NCI-H1105 (cell line): ENCODE measurements around the gene NTRK2.

Experiments used
- DNase-seq: peaks from one replicate; lab custom pipeline; 2025; lab: John Stamatoyannopoulos, UW

NTRK2 gene

DNA sequence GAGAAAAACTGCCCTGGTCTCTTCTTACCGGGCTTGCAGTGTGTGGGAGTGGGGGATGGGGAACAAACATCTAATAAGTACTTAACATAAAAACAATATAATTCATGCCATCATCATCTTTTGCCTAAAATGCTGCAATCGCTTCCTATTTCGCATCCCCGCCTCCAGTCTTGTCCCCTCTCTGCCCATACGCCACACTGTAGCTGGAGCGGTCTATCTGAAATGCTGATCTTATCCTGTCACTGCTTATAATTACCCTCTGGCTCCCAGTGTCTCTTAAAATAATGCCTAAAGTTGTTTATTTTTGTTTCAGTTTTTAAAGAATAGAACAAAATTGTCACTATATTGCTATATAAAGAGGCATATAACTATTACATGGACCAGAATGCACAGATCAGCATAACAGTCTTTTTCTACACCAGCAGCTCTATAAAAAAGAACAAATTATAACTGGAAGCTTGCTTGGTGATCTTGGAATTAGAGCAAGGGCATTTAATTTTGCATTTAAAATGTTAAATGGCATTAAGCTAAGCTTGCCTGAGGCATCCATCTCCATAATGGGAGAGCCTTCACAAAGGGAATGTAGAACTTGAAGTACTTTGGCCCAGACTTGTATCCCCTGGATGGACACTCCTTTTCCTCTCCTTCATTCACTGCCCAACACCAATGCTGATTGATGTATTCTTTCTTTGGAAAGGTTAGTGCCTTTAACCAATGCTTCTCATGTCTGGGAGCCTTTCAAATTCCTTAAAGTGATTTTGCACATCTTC is 12.2 kb downstream of the NTRK2 start:
- no peak for DNase-seq

DNA sequence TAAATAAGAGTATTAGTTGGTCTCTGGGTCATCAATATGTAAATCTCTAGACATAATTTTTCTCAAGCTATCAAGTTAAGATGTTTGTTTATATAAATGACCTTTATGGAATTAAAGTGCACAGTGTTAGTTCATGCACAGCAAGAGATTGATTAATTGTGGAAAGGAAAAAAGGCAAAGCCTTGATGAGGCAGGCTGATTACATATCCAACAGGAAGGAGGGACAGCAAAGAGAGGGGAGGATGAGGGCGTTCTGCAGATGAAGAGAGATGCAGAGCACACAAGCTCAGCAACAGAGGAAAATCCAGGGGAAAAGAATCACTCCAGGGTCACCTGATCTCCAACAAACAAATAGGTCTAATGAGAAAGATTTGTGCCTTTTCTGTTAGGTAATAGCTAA is 16.5 kb downstream of the NTRK2 start:
- DNase-seq, result no peak

DNA sequence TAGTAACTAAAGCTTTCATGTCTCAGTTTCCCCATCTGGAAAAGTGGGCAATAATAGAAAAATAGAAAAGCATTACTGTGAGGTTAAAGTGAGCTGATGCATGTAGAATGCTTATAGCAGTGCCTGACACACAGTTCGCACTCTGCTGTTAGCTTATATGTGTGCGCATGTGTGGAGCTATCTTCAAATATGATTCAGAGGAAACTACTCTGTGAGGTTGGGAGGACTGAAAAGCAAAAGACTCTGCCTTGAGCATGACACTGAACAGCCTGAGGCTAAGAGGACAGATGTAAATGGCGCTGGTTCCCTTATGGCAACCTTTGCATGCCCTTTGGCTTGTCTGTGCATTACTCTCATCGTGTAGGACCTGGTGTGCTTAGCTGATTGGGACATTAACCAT is 19.4 kb downstream of the NTRK2 start:
- DNase-seq, result no peak

DNA sequence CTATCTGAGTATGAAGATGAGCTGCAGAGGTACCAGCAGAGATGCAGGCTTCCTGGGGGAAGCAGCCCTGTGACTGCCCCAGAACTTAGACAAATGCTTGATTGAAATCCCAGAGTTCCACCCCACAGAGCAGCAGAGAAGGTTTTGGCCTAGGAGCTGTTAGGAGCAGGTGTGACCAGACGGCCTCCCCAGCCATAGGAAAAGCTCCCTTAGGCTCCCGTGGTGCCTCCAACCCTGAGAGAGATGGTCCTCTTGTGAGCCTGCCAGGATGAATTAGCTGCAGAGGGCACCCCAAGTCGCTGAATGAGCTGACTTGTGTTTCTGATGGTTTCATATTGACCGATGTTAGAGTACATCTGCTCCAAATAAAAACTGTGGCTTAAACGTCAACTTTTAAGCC is 22.1 kb downstream of the NTRK2 start:
- DNase-seq, result no peak

DNA sequence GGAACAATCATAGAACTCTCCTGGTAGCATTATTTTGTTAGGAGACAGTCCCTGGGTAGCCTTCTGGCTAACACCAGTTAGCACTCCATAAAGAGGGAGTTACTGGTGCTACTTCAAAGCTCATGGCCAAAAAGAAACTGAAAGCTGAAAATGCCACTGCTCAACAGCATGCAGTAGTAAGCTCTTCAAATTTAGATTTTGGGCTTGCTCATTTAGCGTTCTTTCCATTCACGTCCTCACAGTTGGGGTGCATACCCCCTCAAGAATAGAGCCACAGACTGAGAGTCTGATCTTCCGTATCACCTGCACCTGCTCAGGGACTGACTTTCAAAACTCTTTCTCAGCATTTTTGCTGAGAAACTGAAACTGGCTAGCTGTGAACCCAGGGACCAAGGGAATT is 24.7 kb downstream of the NTRK2 start:
- no peak for DNase-seq

DNA sequence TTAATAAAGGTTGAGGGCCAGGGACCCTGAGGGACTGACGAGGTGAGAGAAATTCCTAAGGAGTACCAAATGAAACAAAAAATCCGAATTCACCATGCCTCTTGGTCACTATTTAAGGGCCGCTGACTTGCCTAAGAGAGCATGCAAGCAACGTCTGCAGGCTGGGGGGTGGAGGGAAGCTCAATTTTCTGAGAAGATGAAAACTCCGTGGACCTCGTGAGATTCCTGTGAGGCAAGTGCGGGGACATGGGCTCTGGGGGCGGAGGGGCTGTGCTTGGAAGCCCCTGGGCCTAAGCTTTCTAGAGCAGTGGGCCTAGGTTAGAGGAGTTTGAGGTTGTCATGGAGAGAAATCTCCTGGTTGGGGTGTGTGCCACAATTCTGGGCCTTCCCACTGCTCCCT is 27.5 kb downstream of the NTRK2 start:
- DNase-seq, result no peak

DNA sequence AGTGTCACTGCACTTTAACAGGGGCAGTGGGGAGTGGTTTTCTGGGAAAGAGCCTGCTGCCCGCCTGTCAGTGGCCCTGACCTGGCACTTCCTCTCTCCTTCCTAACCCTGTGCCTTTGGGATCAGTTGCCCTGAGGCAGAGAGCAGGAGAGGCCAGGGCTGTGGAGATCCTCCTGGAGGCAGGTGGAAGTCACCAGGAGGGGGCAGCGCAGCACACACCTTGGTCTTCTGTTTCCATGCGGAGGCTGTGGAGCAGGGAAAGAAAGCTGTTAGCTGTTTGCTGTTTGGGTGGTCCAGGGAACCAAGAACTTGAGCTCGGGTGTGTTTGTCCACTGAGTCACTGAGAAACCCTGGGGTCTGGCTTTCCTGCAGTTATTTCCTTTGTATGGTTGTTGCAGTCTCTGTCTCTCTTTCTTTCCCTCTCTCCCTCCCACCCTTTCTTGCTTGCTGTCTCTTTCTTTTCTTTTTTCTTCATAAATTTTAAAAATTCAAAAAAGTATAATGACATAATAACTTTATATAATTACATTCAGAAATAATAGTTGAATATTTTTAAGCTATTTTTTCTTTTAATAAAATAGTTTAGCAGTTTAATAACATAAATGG is 28.1 kb downstream of the NTRK2 start:
- DNase-seq, result peak; percentile 50

DNA sequence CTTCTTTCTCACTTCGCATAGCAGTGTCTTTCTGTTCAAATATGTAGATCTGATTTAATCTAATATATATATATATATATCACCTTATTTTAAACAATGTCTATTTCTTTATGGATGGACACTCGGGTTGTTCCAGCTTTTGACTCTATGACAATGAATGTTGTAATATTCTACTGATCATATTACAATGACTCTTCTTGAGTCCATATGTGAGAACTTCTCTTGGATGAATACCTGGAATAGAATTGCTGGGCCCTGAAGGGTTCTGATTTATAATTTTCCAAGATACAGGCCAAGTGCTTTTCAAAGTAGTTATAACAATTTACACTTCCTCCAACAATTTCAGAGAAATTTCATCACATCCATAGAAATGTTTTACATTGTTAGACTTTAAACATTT is 28.8 kb downstream of the NTRK2 start:
- no peak for DNase-seq

DNA sequence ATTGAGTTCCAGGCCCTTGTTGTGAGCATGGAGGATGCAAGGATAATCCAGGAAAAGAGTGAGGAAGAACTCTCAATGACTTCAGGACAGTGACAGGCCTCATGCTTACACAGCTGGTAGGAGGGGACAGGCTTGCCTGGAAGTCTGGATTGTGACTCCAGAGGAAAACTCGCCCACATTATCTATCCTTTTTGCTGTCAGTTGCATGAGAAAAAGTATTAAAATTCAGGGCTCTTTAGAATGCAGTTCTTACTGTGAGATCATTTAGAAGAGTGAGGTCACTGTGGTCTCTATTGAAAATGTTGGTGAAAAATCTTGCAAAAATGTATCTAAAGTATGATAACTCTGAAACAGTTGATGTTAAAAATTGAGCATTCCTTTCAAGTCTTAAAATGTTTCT is 30.5 kb downstream of the NTRK2 start:
- DNase-seq, result no peak

DNA sequence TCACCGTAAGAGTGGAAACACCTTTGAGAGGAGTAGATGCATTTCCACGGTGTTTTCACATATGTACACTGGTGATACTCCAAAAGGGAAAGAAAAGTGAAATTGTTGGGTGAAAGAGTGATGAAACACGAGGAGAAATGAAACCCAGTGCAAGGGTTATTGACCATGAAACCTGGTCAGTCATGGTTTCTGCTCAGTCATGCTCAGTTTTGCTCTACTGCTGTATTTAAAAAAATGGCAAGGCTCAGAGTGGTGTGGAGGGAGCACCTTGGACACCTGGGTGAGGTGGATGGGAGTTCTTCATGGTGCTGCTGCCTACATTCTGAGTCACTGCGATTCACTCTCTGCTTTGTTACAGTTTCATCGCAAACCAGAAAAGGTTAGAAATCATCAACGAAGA is 32.3 kb downstream of the NTRK2 start:
- no peak for DNase-seq

DNA sequence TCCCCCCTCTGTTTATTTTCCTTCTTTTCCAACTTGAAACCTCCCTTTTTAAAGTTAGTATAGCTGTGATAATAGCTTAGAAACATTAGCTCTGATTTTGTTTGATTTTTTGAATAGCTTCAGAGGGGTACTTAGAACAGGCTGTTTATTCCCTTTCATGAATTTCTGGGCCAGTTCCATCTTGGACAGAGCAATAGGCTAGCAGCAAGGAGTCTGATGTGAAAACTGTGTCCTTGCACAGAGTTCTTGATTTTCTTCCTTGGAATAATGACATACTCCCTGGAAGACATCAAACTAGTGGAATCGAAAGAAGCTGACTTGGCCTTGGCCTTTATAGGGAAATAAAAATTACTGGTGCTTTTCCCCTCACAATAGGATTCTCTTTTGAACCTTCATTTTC is 32.9 kb downstream of the NTRK2 start:
- DNase-seq, result no peak

DNA sequence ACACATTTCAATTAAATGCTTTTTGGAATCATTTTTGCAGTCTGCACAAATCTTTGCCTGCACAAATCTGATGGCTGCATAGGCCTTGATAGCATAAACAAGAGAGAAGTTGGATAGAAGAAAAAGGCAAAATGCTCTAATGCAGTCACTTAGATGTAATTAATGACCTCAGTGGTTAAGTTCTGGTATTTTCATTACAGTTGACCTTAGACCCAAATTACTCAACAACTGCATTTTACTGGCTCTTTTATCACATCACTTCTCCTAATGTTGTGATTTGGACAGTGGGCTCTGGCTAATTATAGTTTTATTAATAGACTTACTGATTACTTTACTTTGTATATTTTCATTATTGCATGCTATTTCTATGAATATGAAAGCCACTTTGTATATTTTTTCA is 34.3 kb downstream of the NTRK2 start:
- DNase-seq, result no peak

DNA sequence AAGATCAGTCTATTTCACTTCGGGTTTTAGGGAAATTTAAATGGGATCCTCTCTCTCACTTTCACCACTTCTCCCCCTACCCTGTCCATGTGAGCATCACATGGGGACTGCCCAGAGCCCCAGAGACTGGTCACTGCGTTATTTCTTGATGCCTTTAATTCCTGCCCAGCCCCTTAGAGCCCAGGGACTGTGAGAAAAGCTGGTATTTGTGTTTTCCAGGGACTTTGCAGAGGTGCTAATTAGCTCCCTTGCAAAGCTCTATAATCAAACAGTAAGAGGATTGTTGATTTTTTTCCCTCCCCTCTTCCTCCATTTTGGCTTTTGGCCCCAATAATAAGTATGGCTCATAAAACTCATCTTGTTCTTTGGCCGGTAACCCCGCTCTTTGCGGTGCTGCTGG is 35.6 kb downstream of the NTRK2 start:
- no peak for DNase-seq

DNA sequence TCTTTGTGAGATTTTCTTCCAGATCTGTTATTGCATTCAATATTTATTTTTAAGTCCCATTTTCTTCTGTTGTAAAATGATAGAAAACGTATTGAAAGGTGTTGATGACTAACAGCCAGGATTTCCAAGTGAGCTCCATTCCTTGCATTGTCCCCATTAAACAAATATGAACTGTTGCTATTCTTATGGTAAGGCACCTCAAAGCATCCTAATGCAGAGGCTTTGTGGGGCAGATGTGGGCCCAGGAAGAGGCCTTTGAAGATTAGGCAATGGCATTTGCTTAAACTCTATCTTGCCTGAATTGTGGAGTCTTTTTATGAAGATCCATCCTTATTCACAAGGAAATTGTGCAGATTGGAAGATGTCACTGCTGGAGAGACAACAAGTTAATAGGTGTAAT is 38.9 kb downstream of the NTRK2 start:
- no peak for DNase-seq

DNA sequence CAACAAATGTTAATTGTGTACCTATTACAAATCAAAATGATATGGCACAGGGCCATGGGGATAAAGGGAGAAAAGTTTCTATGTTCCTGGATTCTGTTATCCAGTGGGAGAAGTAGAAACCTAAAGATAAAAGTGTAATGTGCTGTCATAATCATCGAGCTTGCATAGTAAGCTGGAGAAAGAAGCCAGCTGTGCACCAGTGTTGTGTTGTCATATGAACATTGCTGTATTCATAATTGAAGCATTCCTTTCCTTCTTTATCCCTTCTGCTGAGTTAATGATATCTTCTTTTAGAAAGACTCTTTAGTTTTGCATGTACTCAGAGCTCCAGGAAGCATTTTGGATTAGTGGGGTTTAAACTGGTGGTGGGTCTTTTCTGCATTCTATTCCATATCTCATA is 39.5 kb downstream of the NTRK2 start:
- DNase-seq, result no peak

DNA sequence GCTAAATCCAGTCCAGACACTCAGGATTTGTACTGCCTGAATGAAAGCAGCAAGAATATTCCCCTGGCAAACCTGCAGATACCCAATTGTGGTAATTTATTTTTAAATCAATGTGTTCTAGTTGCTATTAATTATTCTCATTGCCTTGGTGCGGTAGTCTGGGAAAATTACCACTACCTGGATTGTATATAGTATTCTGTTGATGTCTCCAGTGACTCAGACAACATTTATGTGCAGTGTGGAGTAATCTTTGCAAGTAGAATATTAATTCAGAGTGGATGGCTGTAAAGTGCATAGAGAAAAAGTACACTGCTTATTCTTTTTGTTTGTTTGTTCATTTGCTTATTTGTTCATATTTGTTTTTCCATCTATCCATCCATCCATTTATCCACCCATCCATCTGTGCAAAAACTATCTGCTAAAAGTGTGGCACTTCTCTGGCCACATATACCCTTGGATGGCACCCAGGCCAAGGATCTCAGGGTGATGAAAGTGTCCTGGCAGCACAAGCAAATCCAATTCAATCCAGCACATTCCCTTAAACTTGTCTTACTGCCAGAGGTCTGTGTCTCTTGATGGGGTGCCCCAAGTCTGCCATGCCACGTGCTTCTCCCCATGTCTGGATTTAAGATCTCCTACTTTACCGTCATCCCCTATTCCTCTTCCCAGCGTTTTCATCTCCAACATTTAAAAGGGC is 41.3 kb downstream of the NTRK2 start:
- DNase-seq, result no peak

DNA sequence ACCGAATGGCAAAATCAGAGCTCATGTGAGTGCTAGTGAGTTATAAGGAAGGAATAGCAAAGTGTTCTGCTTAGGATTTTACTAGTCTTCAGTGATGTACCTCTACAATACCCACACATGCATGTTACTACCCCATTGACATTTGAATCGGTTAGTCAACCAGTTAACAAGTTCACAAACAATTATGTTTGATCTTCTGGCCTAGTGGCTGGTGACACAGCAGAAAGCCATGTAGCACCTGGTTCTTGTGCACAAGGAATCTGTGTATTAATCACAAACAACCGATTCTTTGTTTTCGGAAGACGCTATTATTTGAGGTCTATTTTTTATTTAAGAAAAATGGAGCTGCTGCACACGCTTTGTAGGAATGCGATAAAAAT is 41.9 kb downstream of the NTRK2 start:
- no peak for DNase-seq

DNA sequence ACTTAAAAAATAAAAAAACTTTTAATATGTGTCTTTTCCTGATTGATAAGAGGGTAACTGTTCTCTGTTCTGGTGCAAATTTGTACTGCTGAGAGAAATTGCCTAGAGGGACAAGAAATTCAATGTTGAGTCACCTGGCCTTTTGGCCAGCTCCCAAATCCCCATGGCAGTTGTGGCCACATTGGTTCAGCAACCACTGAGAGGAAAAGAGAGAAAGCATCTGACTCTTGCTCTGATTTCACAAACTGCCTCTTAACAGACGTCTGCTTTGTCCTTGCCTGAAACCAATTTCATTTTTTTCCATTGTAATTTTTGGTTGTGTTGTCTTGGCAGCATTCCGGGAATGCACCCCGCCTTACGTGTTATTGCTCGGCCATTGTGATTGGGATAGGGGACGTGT is 42.4 kb downstream of the NTRK2 start:
- peak; percentile 83 for DNase-seq

DNA sequence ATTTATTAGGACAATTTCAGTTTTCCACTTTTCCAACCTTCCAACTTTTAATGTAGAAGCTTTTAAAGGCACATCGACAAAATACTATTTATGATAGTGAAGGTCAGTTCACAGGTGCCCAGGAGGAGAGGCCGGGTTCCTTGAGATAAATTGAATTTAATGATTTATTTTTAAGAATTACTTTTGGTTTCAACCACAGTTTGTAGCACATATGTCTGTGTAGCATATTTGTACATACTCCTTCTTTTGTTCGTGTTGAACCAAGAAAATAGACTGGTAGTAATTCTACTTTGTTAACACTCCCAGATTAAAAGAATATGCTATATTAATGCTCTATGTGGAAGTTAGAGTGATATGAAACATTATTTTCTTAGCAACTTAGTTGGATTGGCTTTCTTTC is 46.7 kb downstream of the NTRK2 start:
- no peak for DNase-seq

DNA sequence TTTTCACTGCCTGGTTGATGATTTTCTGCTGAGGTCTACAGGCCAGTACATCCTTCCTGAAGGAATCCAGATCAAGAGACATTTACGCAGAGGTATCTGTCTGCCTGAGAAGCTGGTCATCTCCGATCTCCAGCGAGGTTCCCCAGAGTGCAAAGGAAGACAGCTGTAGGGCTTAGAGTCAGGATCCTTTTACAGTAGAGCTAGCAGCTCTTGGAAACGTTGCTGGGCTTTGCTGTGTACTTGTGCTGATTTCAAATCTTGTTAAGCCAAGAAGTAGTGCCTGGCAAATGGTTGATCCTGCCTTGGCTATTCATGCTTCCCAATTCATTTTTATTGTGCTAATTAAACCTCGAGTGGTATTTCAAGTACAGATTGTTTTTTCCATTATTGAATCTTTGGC is 48.9 kb downstream of the NTRK2 start:
- peak; percentile 29 for DNase-seq

DNA sequence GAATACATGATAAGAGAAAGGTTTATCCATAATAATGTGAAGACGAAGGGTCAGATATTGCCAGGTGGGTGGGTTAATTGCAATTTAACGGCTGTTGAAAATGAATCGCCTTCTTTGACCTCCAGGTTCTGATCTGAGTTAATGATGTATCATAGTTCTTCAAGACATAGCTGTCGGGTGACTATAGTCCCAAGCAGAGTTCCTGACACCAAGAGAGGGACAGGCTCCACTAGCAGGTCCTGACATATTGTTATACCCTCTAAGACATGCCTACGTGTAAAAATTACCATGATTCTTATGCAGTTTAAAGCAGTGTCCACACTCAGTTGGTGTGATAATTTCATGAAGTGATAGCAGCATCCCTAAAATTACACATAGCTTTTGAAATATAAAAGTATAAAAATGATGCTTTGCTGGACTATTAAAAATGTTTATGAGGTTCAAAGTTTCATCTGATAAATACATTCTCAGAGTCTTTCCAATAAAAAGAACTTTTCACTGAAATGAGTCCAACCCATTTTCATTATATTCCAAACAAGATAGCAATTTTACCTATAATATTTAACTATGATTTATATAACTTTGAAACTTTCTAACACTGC is 53.0 kb downstream of the NTRK2 start:
- no peak for DNase-seq

DNA sequence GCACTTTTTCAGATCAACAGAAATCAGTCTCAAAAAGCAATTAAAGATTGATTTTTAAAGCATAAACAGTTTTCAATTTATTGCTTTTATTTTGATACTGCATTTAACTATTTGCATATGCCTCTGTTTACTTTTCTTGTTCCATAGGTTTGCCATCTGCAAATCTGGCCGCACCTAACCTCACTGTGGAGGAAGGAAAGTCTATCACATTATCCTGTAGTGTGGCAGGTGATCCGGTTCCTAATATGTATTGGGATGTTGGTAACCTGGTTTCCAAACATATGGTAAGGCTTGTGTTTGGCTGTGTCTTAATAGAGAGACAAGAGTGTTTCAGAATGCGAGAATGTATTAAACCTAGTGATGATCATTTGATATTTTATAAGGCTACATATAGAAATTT is 53.9 kb downstream of the NTRK2 start:
- DNase-seq, result no peak

DNA sequence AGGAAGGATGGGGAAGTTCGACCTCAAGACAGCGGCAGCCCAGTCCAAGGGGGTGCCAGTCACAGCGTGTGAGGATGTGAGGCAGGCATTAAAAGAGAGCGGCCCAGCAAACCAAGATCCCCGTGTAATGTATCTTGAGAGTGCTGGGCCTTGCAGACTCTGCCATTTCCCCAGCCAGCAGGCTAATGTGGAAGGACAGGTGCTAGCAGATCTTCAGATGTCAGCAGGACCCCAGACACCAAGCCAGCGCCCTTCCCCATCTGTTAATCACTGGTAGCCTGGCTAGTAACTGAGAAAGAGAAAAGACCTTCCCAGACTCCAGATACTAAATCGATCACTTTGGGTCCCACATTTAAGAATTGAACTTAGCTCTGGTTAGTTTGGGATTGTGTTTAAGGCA is 62.2 kb downstream of the NTRK2 start:
- no peak for DNase-seq
